Stomach (tissue), 4 donors: Measurements from ENCODE around the gene TRAF6.

Experiments used
- CTCF ChIP-seq, 7 experiments: fragments of 450-650 bp in 4 of 7; fragments of 200-600 bp in 3 of 7; sonication (generic) in 3 of 7; IDR thresholded peaks; one replicate each; pipeline ENCODE4 v1.5.1; 2016 to 2019; ENCODE audit warnings: antibody characterized with exemption in 7 of 7, control low read depth in 2 of 7, mild to moderate bottlenecking in 1 of 7
- POLR2AphosphoS5 ChIP-seq, 3 donors: sonication (generic); formaldehyde crosslinking; IDR thresholded peaks; one replicate each; pipeline ENCODE4 v1.6.1; 2016; ENCODE audit warnings: antibody characterized with exemption in 3 of 3

- TF ChIP-seq POLR2AphosphoS5 (IDR thresholded peaks at IDR 0.05) (no peak), CTCF (IDR thresholded peaks at IDR 0.05) (no peak)
Measured at GRCh38 chr11:36471577-36471976, 38.5 kb downstream of the TRAF6 start.
